Memory B cell (primary cell): ENCODE measurements around the gene SSX2IP.
"Not testable (repeated sequence)": the region's sequence is repeated elsewhere in the genome, so short reads cannot be mapped to it uniquely, and the experiment has no call there.

Source experiments
- ATAC-seq: fragments of 150-1000 bp; cut with Tn5 transposase; 2 replicates; pipeline ENCODE4 v1.10.0; 2021; ENCODE audit warnings: low read depth, mild to moderate bottlenecking, moderate library complexity
- DNase-seq, 2 donors: peaks; one replicate each; pipeline ENCODE4 v3.0.0; 2022; ENCODE audit warnings: low spot score in 2 of 2
- H3K27ac Mint-ChIP-seq: one replicate; pipeline ENCODE4 v1.8.0; 2022; ENCODE audit warnings: mild to moderate bottlenecking, moderate library complexity, mixed read lengths
- H3K27me3 Mint-ChIP-seq: one replicate; pipeline ENCODE4 v1.8.0; 2022; ENCODE audit warnings: mixed read lengths
- H3K36me3 Mint-ChIP-seq: one replicate; pipeline ENCODE4 v1.8.0; 2022; ENCODE audit warnings: mild to moderate bottlenecking, mixed read lengths
- H3K4me1 Mint-ChIP-seq: one replicate; pipeline ENCODE4 v1.8.0; 2022; ENCODE audit warnings: mixed read lengths
- H3K4me3 Mint-ChIP-seq: one replicate; pipeline ENCODE4 v1.8.0; 2022; ENCODE audit warnings: mild to moderate bottlenecking, moderate library complexity, mixed read lengths
- H3K9me3 Mint-ChIP-seq: one replicate; pipeline ENCODE4 v1.8.0; 2022; ENCODE audit warnings: mixed read lengths

The SSX2IP gene

DNA sequence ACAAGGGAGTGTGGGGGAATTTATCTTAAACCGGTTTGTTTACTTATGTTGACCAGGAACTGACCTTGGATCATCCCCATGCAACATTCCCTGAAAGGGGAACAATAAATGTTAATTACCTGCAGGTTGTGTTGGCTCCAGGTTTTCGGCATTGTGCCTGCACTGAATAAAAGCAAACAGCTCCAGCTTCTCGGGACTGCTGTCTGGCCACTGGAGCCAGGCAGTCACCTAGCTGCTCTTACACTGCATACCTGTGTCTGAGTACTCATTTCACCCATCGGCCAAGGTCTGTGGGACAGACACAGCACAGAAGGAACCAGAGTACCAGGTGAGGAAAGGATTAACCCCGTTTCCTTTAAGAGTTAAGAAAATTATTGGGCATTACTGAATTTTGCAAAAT is 83.3 kb downstream of the SSX2IP start:
- H3K27ac Mint-ChIP-seq: no peak overlapping the region
- peaks cover 23% of the 10 kb centered on the region for H3K36me3 Mint-ChIP-seq
- H3K9me3 Mint-ChIP-seq: peaks cover 19% of the 10 kb centered on the region
- no peak overlapping the region for H3K4me3 Mint-ChIP-seq
- no peaks in the 10 kb centered on the region for H3K4me1 Mint-ChIP-seq
- DNase-seq (no peak), ATAC-seq (no peak)
- no peaks in the 10 kb centered on the region for H3K27me3 Mint-ChIP-seq

DNA sequence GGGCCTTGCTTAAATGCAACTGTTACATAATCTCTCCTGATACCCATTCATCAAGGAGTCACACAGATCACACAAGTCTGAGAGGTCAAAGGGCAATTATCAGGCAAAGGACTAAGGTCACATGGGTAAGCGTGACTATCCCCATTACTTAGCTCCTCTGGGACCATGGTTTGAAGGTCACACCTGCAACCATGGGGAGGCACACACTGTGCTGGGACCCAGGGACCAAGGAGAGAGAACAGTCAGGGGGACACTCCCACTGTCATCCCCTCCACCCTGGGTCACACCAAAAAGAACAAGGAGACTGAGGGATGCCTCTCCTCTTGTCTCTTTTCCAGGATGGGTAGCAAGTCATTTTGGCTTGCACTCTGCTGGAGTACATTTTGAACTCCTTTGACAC is 85.1 kb downstream of the SSX2IP start:
- Mint-ChIP-seq H3K27ac (no peak overlapping the region), H3K9me3 (peaks cover 19% of the 10 kb centered on the region), H3K36me3 (peaks cover 23% of the 10 kb centered on the region), H3K4me1 (no peaks in the 10 kb centered on the region), H3K27me3 (no peaks in the 10 kb centered on the region), H3K4me3 (no peak overlapping the region)
- ATAC-seq (no peak), DNase-seq (no peak)

GRCh38 chr1:84603941-84604830 is 86.1 kb downstream of the SSX2IP start:
- peaks cover 2% of the 10 kb centered on the region for H3K4me1 Mint-ChIP-seq
- H3K27ac Mint-ChIP-seq: no peak overlapping the region
- peaks cover 19% of the 10 kb centered on the region for H3K9me3 Mint-ChIP-seq
- DNase-seq (no peak), ATAC-seq (no peak)
- no peak overlapping the region for H3K4me3 Mint-ChIP-seq
- H3K27me3 Mint-ChIP-seq: no peaks in the 10 kb centered on the region
- peaks cover 23% of the 10 kb centered on the region for H3K36me3 Mint-ChIP-seq

DNA sequence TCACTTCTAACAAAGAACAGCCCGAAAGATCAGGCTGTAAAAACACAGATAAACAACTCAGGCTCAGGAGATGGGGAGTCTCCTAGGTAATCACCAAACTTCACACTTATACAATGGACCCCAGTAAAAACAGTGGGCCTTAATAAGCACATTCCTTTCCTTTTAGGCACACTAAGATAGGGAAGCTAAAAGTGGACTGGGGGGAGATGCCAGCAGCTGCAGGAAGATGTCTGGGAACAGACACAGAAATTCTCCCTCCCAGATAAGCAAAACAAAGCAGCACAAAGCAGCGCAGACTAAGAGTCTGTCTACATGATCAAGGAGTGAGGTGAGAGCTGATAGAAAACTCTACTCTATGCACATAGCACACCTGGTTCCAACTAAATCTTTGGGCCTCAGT is 87.0 kb downstream of the SSX2IP start:
- Mint-ChIP-seq H3K27ac (no peak overlapping the region), H3K36me3 (peaks cover 23% of the 10 kb centered on the region)

DNA sequence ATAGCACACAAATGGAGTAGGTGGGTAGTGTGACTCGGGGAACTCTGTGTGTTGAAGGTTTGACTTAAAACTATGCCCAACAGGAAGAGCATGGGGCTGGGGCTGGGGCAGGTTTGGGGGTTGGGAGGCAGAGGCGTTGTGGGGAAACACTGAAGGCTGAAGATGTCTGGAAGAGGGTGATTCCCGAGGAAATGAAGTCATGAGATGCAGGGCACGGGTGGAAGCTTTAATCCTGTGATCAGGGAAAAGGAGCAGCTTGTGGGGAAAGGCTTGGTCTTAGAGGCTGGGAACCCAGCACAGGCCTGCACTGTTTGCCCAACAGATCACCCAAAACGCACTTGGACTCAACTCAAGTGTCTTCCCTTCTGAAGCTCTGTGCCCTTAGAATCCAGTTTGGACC is 89.5 kb downstream of the SSX2IP start:
- Mint-ChIP-seq H3K9me3 (peaks cover 12% of the 10 kb centered on the region), H3K27ac (no peak overlapping the region), H3K36me3 (peaks cover 16% of the 10 kb centered on the region), H3K4me1 (peaks cover 6% of the 10 kb centered on the region), H3K4me3 (no peak overlapping the region), H3K27me3 (no peaks in the 10 kb centered on the region)
- DNase-seq: no peak
- no peak for ATAC-seq

More for the DNA sequence above, 87.0 kb downstream of the SSX2IP start:
- H3K4me1 Mint-ChIP-seq: peaks cover 6% of the 10 kb centered on the region
- H3K27me3 Mint-ChIP-seq: no peaks in the 10 kb centered on the region
- no peak overlapping the region for H3K4me3 Mint-ChIP-seq
- H3K9me3 Mint-ChIP-seq: peaks cover 19% of the 10 kb centered on the region
- DNase-seq: no peak
- no peak for ATAC-seq

- ATAC-seq (no peak), DNase-seq (no peak)
- Mint-ChIP-seq H3K4me3 (no peak overlapping the region), H3K36me3 (peaks cover 4% of the 10 kb centered on the region), H3K27ac (no peak overlapping the region), H3K4me1 (peaks cover 6% of the 10 kb centered on the region), H3K27me3 (no peaks in the 10 kb centered on the region), H3K9me3 (peaks cover 2% of the 10 kb centered on the region)
These were observed 91.2 kb downstream of the SSX2IP start for GRCh38 chr1:84598846-84599741.

DNA sequence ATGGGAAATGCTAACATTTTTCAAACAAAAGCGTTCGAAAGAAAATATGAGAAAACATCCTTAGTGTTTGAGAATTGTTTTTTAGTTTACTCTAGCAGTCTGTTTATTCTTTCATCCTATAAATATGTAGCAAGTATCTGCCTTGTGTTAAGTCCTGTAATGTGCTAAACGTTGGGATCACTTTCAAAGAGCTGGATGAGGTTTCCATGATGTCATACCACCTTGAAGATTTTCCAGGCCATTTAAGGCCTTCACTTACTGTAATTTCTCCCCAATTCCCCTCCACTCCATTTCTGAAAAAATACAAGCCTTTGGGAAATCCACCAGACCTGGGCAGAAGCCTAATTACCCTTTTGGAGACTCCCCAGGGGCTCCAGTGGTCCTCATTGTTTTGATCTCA is 91.8 kb downstream of the SSX2IP start:
- DNase-seq: no peak
- Mint-ChIP-seq H3K36me3 (peaks cover 3% of the 10 kb centered on the region), H3K4me1 (peaks cover 6% of the 10 kb centered on the region), H3K27me3 (no peaks in the 10 kb centered on the region), H3K9me3 (peaks cover 1% of the 10 kb centered on the region), H3K4me3 (no peak overlapping the region), H3K27ac (no peak overlapping the region)
- no peak for ATAC-seq

GRCh38 chr1:84597011-84597410 is 93.2 kb downstream of the SSX2IP start:
- ATAC-seq (no peak), DNase-seq (no peak)
- Mint-ChIP-seq H3K27me3 (no peaks in the 10 kb centered on the region), H3K4me3 (no peak overlapping the region), H3K4me1 (peaks cover 6% of the 10 kb centered on the region), H3K9me3 (peaks cover 3% of the 10 kb centered on the region), H3K27ac (no peak overlapping the region), H3K36me3 (no peaks in the 10 kb centered on the region)

GRCh38 chr1:84594959-84595358 is 95.3 kb downstream of the SSX2IP start:
- not testable (repeated sequence) for H3K4me3 Mint-ChIP-seq, DNase-seq, H3K9me3 Mint-ChIP-seq, ATAC-seq, H3K27ac Mint-ChIP-seq, H3K4me1 Mint-ChIP-seq, H3K36me3 Mint-ChIP-seq, H3K27me3 Mint-ChIP-seq
